ENCODE measurements around the gene PIK3R3.
"Not testable (repeated sequence)": the region's sequence is repeated elsewhere in the genome, so short reads cannot be mapped to it uniquely, and the experiment has no call there.

Gene PIK3R3

DNA sequence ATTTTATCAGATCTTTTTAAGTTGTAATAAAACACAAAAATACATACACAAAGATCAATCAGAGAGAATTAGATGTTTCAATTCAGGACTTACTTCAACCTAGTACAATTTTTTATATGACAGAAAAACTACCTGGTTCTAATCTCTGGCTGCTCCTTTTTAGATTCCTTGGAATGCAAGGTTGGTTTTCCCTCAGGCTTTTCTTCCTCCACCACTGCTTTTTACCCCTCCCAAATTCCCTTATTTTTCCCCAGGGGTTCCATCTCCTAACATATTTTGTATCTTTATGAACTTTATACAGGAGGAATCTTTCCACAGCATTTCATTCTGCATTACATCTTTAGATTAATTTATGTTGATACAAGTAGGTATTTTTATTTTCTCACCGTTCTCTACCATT is 33.2 kb downstream of the PIK3R3 start:
- no peak for DNase-seq
- H3K4me3 ChIP-seq (ENCODE audit: low read depth, low read length): no peak overlapping the region
- in situ Hi-C loops (cut with HindIII; ENCODE audit: low pct_ligation_motif_present, low sequenced_read_pairs): no loop called here
- H3K27ac ChIP-seq: no peak overlapping the region
- H3K36me3 ChIP-seq (replicated peaks): no peaks in the 10 kb centered on the region
- TF ChIP-seq, protein P1, sequence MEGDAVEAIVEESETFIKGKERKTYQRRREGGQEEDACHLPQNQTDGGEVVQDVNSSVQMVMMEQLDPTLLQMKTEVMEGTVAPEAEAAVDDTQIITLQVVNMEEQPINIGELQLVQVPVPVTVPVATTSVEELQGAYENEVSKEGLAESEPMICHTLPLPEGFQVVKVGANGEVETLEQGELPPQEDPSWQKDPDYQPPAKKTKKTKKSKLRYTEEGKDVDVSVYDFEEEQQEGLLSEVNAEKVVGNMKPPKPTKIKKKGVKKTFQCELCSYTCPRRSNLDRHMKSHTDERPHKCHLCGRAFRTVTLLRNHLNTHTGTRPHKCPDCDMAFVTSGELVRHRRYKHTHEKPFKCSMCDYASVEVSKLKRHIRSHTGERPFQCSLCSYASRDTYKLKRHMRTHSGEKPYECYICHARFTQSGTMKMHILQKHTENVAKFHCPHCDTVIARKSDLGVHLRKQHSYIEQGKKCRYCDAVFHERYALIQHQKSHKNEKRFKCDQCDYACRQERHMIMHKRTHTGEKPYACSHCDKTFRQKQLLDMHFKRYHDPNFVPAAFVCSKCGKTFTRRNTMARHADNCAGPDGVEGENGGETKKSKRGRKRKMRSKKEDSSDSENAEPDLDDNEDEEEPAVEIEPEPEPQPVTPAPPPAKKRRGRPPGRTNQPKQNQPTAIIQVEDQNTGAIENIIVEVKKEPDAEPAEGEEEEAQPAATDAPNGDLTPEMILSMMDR (IDR thresholded peaks at IDR 0.05; ENCODE audit: low read depth, low read length, missing control alignments): no peak
- no peaks in the 10 kb centered on the region for H3K27me3 ChIP-seq (replicated peaks)

DNA sequence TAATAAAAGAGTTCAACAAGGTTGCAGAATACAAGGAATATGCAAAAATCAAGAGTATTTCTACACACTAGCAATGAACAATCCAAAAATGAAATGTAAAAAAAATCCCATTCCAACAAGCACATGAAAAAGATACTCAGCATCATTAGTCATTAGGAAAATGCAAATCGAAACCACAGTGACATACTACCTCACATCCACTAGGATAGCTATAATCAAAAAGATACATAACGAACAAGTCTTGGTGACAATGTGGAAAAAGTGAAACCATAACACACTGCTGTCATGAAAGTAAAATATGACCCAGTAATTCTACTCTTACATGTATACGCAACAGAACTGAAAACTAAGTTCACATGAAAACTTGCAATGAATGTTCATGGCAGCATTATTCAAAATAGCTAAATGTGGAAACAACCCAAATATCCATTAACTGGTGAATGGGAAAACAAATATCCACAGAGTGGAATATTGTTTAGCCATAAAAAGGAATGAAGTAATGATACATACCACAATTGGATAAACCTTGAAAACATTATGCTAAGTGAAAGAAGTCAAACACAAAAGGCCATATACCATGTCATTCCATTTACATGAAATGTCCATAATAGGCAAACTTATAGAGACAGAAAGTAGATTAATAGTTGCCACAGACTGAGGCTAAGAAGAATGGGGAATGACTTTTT is 34.3 kb downstream of the PIK3R3 start:
- Histone ChIP-seq H3K4me3 (ENCODE audit: low read depth, low read length) (no peak overlapping the region), H3K36me3 (replicated peaks) (no peaks in the 10 kb centered on the region), H3K27me3 (replicated peaks) (no peaks in the 10 kb centered on the region), H3K27ac (no peak overlapping the region)
- TF ChIP-seq, protein P1 (IDR thresholded peaks at IDR 0.05; ENCODE audit: low read depth, low read length, missing control alignments): no peak
- in situ Hi-C loops (cut with HindIII; ENCODE audit: low pct_ligation_motif_present, low sequenced_read_pairs): no loop called here
- DNase-seq: no peak

DNA sequence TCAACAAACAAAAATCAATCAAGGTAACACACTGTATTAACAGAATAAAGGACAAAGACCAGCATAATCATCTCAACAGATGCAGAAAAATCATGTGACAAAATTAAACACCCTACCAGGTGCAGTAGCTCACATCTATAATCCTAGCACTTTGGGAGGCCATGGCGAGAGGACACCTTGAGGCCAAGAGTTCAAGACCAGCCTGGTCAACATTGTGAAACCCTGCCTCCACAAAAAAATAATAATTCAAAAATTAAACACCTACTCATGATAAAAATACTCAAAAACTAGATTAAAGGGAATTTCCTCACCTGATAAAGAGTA is 35.3 kb downstream of the PIK3R3 start:
- no peak for DNase-seq
- Histone ChIP-seq H3K27ac (no peak overlapping the region), H3K27me3 (replicated peaks) (no peaks in the 10 kb centered on the region), H3K36me3 (replicated peaks) (no peaks in the 10 kb centered on the region), H3K4me3 (ENCODE audit: low read depth, low read length) (no peak overlapping the region)
- TF ChIP-seq, protein P1 (IDR thresholded peaks at IDR 0.05; ENCODE audit: low read depth, low read length, missing control alignments): no peak
- in situ Hi-C loops (cut with HindIII; ENCODE audit: low pct_ligation_motif_present, low sequenced_read_pairs): no loop called here

DNA sequence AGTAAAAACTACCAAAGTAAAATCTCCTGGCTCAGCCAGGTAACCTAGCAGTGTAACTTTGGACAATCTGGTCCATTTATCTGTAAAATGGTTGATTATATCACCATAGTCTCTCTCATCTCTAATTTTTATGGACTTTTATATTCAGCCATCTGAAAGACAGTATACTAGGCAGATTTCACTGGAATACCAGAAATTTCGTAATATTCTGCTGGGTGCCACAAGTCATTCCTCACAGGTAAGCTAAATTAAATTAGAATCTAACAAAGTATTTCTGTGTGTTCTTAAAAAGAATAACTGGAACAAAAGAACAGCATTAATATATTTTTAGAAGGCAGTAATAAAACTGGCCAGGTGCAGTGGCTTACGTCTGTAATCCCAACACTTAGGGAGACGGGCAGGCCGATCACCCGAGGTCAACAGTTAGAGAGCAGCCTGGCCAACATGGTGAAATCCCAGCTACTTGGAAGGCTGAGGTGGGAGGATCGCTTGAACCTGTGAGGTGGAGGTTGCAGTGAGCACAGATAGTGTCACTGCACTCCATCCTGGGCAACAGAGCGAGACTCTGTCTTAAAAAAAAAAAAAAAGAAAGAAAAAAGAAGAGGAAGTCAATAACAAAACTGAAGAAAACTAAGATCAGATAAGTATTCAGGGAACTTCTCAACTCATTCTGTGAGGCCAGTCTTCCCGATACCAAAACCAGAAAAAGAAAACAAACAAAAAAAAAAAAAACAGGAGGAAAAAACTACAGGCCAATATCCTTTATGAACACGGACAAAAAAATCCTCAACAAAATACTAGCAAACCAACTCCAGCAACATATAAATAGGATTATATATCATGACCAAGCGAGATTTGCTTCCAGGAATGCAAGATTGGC is 35.9 kb downstream of the PIK3R3 start:
- in situ Hi-C loops (cut with HindIII; ENCODE audit: low pct_ligation_motif_present, low sequenced_read_pairs): no loop called here
- TF ChIP-seq, protein P1 (IDR thresholded peaks at IDR 0.05; ENCODE audit: low read depth, low read length, missing control alignments): no peak
- Histone ChIP-seq H3K4me3 (ENCODE audit: low read depth, low read length) (no peak overlapping the region), H3K36me3 (replicated peaks) (no peaks in the 10 kb centered on the region), H3K27ac (no peak overlapping the region), H3K27me3 (replicated peaks) (no peaks in the 10 kb centered on the region)
- no peak for DNase-seq

DNA sequence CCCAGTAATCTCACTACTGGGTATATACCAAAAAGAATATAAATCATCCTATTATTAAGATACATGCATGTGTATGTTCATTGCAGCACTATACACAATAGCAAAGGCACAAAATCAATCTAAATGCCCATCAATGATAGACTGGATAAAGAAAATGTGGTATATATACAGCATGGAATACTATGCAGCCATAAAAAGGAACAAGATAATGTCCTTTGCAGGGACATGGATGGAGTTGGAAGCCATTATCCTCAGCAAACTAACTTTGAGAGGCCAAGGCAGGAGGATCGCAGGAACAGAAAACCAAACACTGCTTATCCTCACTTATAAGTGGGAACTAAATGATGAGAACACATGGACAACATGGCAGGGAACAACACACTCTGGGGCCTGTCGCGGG is 37.3 kb downstream of the PIK3R3 start:
- DNase-seq; H3K36me3 ChIP-seq (replicated peaks); H3K4me3 ChIP-seq (ENCODE audit: low read depth, low read length); H3K27me3 ChIP-seq (replicated peaks); H3K27ac ChIP-seq; in situ Hi-C loops (cut with HindIII; ENCODE audit: low pct_ligation_motif_present, low sequenced_read_pairs): not testable (repeated sequence)

DNA sequence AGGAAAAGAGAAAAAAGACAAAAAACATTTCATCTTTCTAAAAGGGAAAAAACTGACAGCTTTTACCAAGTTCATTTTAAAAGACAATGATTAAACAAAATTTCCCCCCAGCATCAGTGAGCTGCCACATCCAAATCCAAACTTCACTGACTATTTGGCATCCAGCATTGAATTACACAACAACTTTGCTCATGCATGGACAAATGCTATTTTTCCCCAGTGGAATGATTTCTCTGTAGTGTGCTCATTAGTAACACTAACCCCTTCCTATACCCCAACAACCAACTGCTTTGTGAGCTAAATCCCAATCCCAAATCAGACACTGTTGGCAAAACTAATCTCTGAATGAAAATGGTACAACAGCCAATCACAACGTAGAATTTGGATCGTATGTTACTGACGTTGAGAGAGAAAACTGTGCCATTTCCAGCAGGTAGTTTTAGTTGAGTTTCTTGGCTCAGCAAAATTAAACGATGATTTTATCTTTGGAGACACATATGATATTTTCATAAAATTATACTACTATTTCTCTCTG is 37.9 kb downstream of the PIK3R3 start:
- TF ChIP-seq, protein P1 (IDR thresholded peaks at IDR 0.05; ENCODE audit: low read depth, low read length, missing control alignments): no peak
- Histone ChIP-seq H3K27ac (no peak overlapping the region), H3K27me3 (replicated peaks) (no peaks in the 10 kb centered on the region), H3K36me3 (replicated peaks) (no peaks in the 10 kb centered on the region), H3K4me3 (ENCODE audit: low read depth, low read length) (no peak overlapping the region)
- DNase-seq: no peak
- in situ Hi-C loops (cut with HindIII; ENCODE audit: low pct_ligation_motif_present, low sequenced_read_pairs): no loop called here

DNA sequence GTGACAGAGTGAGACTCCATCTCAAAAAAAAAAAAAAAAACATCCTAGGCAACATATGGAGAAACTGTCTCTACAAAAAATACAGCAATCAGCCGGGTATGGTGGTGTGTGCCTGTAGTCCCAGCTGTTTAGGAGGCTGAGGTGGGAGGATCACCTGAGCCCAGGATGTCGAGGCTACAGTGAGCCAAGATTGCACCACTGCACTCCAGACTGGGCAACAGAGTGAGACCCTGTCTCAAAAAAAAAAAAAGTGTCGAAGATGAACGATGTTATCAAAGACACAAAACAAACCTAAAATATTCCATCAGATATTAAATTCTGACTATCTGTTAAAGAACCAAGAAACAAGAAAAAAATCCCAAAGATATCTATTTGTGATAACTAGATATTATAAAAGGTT is 38.6 kb downstream of the PIK3R3 start:
- not testable (repeated sequence) for DNase-seq; H3K4me3 ChIP-seq (ENCODE audit: low read depth, low read length); H3K27me3 ChIP-seq (replicated peaks)

More for the DNA sequence above, 38.6 kb downstream of the PIK3R3 start:
- H3K27ac ChIP-seq; H3K36me3 ChIP-seq (replicated peaks); in situ Hi-C loops (cut with HindIII; ENCODE audit: low pct_ligation_motif_present, low sequenced_read_pairs): not testable (repeated sequence)

Measured in brain microvascular endothelial cell (primary cell).